ENCODE measurements around the gene STC2.
"Not testable (repeated sequence)": the region's sequence is repeated elsewhere in the genome, so short reads cannot be mapped to it uniquely, and the experiment has no call there.

The STC2 gene, protein sequence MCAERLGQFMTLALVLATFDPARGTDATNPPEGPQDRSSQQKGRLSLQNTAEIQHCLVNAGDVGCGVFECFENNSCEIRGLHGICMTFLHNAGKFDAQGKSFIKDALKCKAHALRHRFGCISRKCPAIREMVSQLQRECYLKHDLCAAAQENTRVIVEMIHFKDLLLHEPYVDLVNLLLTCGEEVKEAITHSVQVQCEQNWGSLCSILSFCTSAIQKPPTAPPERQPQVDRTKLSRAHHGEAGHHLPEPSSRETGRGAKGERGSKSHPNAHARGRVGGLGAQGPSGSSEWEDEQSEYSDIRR

DNA sequence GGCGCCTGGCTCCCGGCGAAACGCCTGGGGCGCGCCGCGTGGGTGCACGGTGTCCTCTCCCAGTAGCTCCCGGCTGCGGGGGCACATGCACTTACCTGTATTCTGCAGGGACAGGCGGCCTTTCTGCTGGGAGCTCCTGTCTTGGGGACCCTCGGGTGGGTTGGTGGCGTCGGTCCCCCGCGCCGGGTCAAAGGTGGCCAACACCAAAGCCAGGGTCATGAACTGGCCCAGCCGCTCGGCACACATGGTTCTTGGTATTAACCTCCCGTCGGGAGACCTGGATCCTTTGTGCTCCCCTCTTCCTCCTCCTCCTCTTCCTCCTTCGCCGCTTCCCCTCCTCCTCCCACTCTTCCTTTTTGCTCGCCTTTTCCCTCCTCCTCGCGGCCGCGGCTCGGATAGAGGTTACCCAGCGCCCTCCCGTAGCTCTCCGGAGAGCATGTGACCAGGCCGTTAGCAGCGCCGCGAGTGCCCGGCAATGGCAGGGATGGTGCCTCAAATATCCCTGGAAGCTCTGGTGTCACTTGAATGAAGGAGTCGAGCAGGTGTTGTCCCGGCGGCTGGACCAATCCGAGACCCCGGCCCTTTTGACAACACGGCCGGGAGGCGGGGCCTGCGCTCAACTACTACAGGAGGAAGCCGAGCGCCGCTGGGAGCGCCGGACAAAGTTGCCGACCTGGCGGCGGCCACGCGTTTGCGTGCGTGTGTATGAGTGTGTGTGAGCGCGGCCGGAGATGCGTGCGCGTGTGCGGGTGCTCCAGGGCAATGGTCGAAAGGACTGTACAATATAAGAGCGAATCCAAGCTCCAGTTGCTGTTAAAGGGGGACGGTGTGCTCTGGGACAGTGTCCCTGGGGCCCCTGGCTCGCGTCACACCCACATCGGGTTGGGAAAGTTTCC lies at the start of gene STC2:
STC2 (minus strand) TSS at position 467 of the 896 bp plus-strand sequence; CDS start at position 246, 221 bp downstream.
- peak; percentile 91 for DNase-seq (ENCODE audit: low read depth)
- TF ChIP-seq, protein P1, sequence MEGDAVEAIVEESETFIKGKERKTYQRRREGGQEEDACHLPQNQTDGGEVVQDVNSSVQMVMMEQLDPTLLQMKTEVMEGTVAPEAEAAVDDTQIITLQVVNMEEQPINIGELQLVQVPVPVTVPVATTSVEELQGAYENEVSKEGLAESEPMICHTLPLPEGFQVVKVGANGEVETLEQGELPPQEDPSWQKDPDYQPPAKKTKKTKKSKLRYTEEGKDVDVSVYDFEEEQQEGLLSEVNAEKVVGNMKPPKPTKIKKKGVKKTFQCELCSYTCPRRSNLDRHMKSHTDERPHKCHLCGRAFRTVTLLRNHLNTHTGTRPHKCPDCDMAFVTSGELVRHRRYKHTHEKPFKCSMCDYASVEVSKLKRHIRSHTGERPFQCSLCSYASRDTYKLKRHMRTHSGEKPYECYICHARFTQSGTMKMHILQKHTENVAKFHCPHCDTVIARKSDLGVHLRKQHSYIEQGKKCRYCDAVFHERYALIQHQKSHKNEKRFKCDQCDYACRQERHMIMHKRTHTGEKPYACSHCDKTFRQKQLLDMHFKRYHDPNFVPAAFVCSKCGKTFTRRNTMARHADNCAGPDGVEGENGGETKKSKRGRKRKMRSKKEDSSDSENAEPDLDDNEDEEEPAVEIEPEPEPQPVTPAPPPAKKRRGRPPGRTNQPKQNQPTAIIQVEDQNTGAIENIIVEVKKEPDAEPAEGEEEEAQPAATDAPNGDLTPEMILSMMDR (IDR thresholded peaks at IDR 0.05; ENCODE audit: insufficient read depth, low read depth, low read length, missing control alignments), result no peak
- peak within 1 kb of the TSS; percentile 61 for H3K4me3 ChIP-seq (ENCODE audit: low read length)

DNA sequence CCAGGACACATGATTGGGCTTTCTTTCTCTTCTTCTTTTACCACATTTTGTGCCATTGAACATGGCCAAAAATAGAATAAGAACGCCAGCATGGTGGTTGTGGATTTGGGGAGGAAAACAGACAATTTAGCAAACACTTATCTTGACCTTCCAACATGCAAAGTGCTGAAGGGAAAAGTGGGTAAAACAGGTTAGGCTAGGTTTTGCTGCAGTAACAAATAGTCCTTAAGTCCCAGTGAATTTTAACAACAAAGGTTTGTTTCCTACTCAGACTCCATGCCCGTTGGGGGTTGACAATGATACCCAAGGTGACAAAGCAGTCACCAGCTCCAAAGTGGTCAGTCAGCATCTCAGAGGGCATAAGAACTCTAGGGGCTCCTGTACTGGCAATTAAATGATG lies 43.2 kb upstream of the STC2 start:
- TF ChIP-seq, protein P1 (IDR thresholded peaks at IDR 0.05; ENCODE audit: insufficient read depth, low read depth, low read length, missing control alignments), result no peak
- no peak overlapping the region for H3K4me3 ChIP-seq (ENCODE audit: low read length)
- no peak for DNase-seq (ENCODE audit: low read depth)

DNA sequence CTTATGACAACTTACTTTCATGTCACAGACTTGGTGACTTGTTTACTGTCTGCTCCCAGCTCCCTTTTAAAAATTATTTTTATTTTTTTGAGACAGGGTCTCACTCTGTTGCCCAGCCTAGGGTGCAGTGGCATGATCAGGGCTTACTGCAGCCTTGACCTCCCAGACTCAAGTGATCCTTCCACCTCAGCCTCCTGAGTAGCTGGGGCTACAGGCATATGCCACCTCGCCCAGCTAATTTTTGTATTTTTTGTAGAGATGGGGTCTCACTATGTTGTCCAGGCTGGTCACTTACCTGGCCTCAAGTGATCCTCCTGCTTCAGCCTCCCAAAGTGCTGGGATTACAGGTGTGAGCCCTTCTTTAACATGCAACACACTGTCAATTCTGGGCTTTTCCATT lies 35.2 kb upstream of the STC2 start:
- not testable (repeated sequence) for H3K4me3 ChIP-seq (ENCODE audit: low read length); DNase-seq (ENCODE audit: low read depth)

DNA sequence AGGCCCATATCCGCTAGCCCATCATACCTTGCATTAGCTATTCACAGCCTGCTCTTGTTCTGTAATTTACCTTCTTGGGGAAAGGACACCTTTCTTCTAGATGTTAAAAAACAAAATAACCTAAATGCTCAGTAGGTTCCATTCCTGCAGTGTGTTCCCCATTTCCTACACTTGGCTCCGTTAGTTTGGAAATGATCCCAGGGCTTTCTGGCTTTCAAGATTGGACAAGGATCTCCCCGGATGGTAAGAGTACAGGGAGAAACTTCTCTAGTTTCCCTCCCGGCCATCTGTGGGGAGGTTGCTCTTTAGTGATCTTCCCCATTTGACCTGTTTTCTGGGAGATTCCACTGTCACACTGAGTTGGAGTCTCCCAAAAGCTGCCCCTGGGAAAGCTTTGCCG lies 27.3 kb upstream of the STC2 start:
- TF ChIP-seq, protein P1 (IDR thresholded peaks at IDR 0.05; ENCODE audit: insufficient read depth, low read depth, low read length, missing control alignments), result no peak
- H3K4me3 ChIP-seq (ENCODE audit: low read length), result no peak overlapping the region
- no peak for DNase-seq (ENCODE audit: low read depth)

DNA sequence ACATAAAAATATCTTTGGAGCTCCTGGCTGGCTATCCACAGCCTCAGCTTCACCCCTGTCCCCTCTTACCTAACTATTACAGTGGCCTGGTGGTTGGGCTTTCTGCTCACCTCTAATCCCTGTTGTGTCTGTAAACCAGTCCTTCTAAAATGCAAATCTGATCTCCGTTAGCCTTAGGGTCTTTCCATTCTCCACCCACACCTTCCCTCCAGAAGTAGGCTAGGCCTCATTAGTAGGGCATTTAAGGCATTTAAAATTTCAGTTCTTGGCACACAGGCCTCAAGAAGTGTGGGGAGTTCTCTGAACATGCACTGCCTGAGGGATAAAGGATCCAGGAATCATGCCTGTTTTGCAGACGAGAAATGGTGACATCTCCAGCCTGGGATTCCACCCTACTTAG lies 26.4 kb upstream of the STC2 start:
- H3K4me3 ChIP-seq (ENCODE audit: low read length), result no peak overlapping the region
- TF ChIP-seq, protein P1 (IDR thresholded peaks at IDR 0.05; ENCODE audit: insufficient read depth, low read depth, low read length, missing control alignments), result no peak
- no peak for DNase-seq (ENCODE audit: low read depth)

DNA sequence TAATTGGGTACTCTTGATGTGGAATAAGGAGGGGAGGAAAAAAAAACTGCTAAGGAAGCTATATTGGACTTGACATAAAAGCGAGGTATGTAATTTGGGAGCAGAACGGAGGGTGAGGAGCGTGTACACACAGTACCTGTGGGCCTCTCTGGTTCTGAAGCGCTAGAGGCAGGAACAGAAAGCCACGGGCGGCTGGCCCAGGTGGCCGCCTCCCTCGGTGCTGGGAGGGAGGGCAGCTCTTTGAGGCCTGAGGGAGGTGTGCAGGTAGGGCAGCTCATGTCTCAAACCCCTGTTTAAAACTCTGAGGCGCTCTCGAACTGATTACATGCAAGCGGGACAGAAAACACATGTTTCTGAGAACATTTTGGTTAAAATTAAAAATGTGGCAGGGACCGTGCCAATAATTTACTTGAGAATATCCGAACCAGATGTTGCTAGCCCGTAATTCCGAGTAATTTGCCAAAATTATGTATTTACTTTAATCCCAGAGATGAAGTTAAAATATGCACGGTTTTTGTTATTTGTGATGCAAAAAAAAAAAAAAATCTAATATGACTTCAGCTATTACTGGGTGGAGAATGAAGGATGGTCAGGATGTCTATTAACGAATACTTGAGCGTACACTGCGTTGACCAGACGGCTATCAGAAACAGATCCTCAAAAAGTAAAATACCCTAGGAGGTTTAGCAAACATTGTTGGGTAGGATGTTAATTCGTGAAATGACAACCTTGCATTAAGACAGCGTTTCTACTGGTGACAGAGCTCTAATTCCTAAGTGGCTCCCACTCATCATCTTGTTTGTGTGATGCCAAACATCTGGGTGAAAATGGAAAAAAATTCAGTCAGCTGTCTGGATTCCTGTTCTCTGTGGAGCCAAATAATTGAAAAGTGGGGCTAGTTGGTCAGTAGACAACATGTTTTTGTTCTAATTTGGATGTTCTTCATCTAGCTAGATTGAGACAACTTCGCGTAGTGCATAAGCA lies 24.4 kb upstream of the STC2 start:
- TF ChIP-seq, protein P1 (IDR thresholded peaks at IDR 0.05; ENCODE audit: insufficient read depth, low read depth, low read length, missing control alignments), result no peak

More for the DNA sequence above, 24.4 kb upstream of the STC2 start:
- no peak for DNase-seq (ENCODE audit: low read depth)
- H3K4me3 ChIP-seq (ENCODE audit: low read length), result no peak overlapping the region
